A549 (cell line): Measurements from ENCODE around the gene RBBP7.

Experiments used
- CBX8 ChIP-seq: fragments of 200-600 bp; sonication (generic); IDR thresholded peaks from 2 replicates; pipeline ENCODE4 v1.6.1; 2016
- CHD2 ChIP-seq: fragments of 150-350 bp; IDR thresholded peaks from 2 replicates; pipeline ENCODE4 v1.6.1; 2014; ENCODE audit warnings: low read length; ENCODE audit not compliant: partially characterized antibody
- EHMT2 ChIP-seq: fragments of 200-600 bp; sonication (generic); IDR thresholded peaks from 2 replicates; pipeline ENCODE4 v1.6.1; 2016; ENCODE audit warnings: antibody characterized with exemption, low read depth, mild to moderate bottlenecking, moderate library complexity
- EP300 ChIP-seq, 2 experiments: fragments of >200 bp; sonication (Bioruptor Twin); formaldehyde crosslinking; IDR thresholded peaks; 2 replicates in 1 of 2; 3 replicates in 1 of 2; pipeline ENCODE4 v1.6.1; 2016 to 2017
- MYC ChIP-seq: IDR thresholded peaks from 2 replicates; pipeline ENCODE4 v1.6.1; 2012; ENCODE audit warnings: mild to moderate bottlenecking, inconsistent platforms, low read length, improper control_type of control experiment, borderline replicate concordance
- POLR2A ChIP-seq: IDR thresholded peaks from 2 replicates; pipeline ENCODE4 v1.6.1; 2012; ENCODE audit warnings: mild to moderate bottlenecking, low read length
- SREBF2 ChIP-seq: fragments of 450-650 bp; IDR thresholded peaks from 2 replicates; pipeline ENCODE4 v1.6.1; 2014; ENCODE audit warnings: mild to moderate bottlenecking, moderate library complexity
- ZC3H11A ChIP-seq: fragments of 450-650 bp; IDR thresholded peaks from 2 replicates; pipeline ENCODE4 v1.6.1; 2014; ENCODE audit warnings: antibody characterized with exemption, mild to moderate bottlenecking
- TF ChIP-seq, protein P1 (sequence below): fragments of >200 bp; sonication (Bioruptor Twin); formaldehyde crosslinking; IDR thresholded peaks from 3 replicates; pipeline ENCODE4 v1.5.1; 2016
- TF ChIP-seq, protein P2 (sequence below): IDR thresholded peaks from 2 replicates; pipeline ENCODE4 v1.6.1; 2012; ENCODE audit warnings: low read depth, borderline replicate concordance
- TF ChIP-seq, protein P3 (sequence below): fragments of 150-350 bp; IDR thresholded peaks from 2 replicates; pipeline ENCODE4 v1.6.1; 2014; ENCODE audit warnings: low read depth, mild to moderate bottlenecking, low read length
- TF ChIP-seq, protein P4 (sequence below): fragments of 200-600 bp; sonication (generic); IDR thresholded peaks from 2 replicates; pipeline ENCODE4 v1.6.1; 2016; ENCODE audit warnings: antibody characterized with exemption, mild to moderate bottlenecking, moderate library complexity

DNA sequence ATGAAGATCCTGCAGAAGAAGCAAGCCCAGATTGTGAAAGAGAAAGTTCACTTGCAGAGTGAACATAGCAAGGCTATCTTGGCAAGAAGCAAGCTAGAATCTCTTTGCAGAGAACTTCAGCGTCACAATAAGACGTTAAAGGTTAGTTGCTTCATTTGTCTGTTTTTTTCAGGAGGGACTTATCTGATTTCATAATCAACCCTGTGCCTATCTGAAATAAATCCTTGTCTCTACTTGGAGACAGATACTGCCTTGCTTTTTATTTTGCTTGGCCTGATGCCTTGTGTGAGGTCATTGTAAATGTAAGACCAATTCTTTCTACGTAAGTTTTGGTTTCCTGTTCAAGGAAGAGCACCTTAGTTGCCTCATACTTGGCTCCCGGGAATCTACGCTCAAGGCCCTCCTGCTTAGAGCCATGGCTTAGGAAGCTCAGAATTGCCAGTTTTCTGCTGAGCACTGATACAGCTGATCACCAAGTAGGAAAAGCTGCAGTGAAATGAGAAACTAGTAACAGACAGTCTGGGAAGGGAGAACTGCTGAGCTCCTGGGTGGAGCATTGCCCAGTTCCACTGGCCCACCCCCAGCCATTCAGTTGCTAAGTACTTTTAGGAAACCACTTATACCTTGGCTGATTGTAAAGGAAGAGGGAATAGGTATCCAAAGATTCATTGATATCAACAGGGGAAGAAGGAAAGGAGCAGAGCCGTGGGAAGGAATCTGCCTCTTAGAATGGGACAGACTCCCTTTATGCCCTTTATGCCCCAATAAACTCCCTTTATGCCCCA is 41.8 kb downstream of the RBBP7 start:
- TF ChIP-seq, protein P1, sequence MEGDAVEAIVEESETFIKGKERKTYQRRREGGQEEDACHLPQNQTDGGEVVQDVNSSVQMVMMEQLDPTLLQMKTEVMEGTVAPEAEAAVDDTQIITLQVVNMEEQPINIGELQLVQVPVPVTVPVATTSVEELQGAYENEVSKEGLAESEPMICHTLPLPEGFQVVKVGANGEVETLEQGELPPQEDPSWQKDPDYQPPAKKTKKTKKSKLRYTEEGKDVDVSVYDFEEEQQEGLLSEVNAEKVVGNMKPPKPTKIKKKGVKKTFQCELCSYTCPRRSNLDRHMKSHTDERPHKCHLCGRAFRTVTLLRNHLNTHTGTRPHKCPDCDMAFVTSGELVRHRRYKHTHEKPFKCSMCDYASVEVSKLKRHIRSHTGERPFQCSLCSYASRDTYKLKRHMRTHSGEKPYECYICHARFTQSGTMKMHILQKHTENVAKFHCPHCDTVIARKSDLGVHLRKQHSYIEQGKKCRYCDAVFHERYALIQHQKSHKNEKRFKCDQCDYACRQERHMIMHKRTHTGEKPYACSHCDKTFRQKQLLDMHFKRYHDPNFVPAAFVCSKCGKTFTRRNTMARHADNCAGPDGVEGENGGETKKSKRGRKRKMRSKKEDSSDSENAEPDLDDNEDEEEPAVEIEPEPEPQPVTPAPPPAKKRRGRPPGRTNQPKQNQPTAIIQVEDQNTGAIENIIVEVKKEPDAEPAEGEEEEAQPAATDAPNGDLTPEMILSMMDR = no peak
- TF ChIP-seq MYC = no peak
- TF ChIP-seq EHMT2 = no peak
- no peak for TF ChIP-seq POLR2A
- no peak for TF ChIP-seq ZC3H11A
- TF ChIP-seq, protein P2, sequence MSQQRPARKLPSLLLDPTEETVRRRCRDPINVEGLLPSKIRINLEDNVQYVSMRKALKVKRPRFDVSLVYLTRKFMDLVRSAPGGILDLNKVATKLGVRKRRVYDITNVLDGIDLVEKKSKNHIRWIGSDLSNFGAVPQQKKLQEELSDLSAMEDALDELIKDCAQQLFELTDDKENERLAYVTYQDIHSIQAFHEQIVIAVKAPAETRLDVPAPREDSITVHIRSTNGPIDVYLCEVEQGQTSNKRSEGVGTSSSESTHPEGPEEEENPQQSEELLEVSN = no peak
- no peak for TF ChIP-seq CBX8
- no peak for TF ChIP-seq EP300 (IDR thresholded peaks at IDR 0.05)
- TF ChIP-seq SREBF2 = no peak
- TF ChIP-seq, protein P3, sequence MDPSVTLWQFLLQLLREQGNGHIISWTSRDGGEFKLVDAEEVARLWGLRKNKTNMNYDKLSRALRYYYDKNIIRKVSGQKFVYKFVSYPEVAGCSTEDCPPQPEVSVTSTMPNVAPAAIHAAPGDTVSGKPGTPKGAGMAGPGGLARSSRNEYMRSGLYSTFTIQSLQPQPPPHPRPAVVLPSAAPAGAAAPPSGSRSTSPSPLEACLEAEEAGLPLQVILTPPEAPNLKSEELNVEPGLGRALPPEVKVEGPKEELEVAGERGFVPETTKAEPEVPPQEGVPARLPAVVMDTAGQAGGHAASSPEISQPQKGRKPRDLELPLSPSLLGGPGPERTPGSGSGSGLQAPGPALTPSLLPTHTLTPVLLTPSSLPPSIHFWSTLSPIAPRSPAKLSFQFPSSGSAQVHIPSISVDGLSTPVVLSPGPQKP = no peak
- no peak for TF ChIP-seq CHD2
- TF ChIP-seq, protein P4, sequence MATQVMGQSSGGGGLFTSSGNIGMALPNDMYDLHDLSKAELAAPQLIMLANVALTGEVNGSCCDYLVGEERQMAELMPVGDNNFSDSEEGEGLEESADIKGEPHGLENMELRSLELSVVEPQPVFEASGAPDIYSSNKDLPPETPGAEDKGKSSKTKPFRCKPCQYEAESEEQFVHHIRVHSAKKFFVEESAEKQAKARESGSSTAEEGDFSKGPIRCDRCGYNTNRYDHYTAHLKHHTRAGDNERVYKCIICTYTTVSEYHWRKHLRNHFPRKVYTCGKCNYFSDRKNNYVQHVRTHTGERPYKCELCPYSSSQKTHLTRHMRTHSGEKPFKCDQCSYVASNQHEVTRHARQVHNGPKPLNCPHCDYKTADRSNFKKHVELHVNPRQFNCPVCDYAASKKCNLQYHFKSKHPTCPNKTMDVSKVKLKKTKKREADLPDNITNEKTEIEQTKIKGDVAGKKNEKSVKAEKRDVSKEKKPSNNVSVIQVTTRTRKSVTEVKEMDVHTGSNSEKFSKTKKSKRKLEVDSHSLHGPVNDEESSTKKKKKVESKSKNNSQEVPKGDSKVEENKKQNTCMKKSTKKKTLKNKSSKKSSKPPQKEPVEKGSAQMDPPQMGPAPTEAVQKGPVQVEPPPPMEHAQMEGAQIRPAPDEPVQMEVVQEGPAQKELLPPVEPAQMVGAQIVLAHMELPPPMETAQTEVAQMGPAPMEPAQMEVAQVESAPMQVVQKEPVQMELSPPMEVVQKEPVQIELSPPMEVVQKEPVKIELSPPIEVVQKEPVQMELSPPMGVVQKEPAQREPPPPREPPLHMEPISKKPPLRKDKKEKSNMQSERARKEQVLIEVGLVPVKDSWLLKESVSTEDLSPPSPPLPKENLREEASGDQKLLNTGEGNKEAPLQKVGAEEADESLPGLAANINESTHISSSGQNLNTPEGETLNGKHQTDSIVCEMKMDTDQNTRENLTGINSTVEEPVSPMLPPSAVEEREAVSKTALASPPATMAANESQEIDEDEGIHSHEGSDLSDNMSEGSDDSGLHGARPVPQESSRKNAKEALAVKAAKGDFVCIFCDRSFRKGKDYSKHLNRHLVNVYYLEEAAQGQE = no peak
